HTERT RPE-1 (cell line): ENCODE results near the gene HOXB13.

ENCODE experiments used
- in situ Hi-C: fragments of 300-500 bp; cut with MboI; formaldehyde crosslinking; loops from 4 replicates; pipeline ENCODE4 v1.14.3; 2020; ENCODE audit warnings: low sequenced_read_pairs

HOXB13 gene

DNA sequence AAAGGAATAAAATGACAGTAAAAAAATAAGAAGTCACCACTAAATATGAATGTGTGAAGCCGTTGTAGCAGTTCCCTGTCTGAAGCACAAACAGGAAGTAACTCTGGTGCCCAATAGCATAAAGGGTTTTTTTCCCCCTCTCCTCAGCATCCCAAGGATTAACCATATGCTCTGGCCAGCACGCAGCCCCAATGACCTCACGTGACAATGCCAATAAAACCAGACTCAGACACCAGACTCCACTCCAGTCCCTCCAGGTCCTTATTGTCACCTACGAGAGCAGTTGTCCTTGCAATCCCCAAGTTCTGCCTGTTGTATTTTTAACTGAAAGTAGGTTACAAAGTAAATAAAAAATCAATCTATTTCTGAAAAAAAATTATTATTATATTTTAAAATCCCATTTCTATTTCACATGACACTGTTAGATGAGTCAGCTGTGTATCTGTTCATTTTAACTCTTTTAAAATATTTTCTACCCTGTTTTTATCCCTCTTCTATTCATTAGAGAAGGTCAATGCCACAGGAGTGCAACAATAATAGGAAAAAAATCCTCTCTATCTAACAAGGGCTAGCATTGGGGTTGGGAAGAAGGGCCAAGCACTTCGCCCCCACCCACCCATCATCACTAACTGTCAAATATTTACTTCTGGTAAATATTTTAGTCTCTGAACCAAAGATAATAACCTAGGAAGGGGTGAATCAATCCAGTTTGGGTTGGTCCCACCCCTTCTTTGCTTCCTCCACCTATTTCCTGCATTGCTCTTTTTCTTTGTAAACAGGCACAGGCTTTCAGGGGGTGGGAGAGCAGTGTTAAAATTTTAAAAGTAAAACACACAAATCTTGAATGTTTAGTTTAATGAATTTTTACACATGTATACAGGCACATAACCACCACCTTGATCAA is 12.8 kb downstream of the HOXB13 start:
- in situ Hi-C loops = no loop called here

DNA sequence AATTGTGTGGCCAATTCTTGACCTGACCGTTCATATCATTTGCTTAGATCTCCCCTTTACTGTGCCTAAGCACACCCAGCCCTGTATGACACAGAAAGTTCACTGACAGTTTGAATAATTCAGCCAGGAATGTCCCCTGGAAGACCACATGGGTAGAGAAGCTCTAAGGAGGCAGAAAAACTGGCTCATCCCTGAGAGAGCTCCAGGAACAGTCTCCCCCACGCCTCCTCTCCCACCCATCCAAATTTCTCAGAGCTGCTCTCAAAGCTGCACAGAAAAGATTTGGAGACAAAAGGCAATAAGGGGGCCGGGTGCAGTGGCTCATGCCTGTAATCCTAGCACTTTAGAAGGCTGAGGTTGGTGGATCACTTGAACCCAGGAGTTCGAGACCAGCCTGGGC is 17.4 kb downstream of the HOXB13 start:
- in situ Hi-C loops = no loop called here

DNA sequence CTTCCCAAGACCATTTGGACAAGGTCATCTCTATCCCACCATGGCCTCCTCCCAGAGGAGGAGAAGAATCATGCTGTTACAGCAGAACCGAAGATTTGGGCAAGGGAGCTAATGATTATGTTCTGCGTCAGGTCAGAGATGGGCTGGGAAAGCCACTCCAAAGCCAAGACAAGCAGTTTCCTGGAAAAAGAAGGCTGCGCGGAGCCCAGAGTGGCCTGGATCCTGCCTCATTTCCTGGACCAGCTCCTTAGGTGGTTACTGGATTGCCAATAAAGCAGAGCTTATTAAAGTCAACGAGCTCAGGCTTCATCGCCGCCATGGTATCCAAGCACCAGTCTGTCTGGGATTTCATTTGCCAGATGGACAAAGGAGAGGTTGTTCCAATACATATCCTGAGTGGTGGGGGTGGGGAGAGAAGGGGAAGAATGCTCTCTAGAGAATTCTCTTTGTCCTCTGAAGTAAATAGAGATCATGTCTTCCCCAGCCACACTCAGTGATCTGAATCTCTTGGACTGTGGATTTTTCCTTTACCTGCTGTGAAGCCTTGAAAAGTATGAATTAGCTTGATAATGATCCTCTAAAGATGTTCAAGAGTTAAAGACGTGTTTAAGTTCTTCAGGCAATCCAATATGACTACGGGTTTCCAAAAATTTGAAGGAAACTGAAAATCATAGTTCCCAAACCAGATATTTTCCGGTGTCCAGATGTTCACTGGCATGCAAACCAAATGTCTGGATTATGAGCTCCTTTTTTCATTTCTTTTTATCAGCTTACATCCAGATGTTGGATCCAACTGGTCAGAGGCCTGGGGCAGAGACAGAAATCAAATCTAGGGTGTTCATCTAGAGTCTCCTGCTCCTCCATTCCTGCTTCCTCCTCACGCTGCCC is 23.9 kb downstream of the HOXB13 start:
- in situ Hi-C loops = no loop called here

DNA sequence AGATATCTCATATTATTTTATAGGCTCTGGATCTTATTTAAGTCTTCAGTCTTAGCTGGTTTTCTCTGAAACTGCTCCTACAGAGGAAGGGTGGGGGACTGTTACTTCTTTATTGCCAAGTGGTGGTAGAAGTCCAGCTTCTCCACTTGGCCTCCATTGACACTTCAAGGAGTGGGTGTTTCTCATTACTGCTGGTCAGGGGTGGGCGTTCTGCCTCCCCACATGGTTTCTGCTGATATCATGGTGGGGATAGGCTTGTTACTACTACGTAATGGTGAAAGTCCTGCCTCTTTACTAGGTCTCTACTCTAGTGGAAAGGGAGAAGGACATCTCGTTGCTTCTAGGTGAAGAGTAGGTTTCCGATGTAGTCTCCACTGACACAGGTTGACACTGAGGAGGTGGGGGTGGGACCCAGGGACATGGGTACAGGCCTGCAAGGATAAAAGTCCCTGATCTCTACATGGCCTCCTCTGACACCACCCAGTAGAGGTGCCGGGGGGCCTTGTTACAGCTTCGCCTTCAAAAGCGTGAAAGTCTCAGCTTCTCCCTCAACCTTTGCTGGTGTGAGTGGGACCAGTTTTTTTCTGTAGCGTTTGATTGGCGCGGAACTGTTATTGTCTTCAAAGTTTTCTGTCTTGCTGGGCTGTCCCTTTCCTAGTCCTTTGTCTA is 26.6 kb downstream of the HOXB13 start:
- in situ Hi-C loops = no loop called here

DNA sequence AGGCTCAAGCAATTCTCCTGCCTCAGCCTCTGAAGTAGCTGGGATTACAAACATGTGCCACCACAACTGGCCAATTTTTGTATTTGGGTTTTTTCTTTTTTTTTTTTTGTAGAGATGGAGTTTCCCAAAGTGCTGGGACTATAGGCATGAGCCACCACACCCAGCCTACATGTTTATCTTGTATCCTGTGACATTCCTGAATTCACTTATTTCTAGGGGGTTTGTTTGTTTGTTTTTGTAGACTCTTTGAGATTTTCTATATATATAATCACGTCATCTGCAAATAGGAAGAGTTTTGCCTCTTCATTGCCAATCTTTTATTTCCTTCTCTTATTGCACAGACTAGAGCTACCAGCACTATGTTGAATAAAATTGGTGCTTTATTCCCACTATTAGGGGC is 35.4 kb downstream of the HOXB13 start:
- in situ Hi-C loops = no loop called here

DNA sequence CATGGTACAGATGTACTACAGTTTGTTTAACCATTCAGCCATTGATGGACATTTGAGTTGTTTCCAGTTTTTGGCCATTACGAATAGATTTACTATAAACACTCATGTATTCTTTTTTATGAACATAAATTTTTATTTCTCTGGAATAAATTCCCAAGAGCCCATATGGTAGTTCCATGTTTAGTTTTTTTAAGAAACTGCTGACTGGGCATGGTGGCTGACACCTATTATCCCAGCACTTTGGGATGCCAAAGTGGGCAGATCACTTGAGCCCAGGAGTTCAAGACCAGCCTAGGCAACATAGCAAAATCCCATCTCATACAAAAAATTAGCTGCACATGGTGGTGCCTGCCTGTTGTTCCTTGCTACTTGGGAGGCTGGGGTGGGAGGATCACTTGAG is 36.5 kb downstream of the HOXB13 start:
- in situ Hi-C loops = no loop called here

DNA sequence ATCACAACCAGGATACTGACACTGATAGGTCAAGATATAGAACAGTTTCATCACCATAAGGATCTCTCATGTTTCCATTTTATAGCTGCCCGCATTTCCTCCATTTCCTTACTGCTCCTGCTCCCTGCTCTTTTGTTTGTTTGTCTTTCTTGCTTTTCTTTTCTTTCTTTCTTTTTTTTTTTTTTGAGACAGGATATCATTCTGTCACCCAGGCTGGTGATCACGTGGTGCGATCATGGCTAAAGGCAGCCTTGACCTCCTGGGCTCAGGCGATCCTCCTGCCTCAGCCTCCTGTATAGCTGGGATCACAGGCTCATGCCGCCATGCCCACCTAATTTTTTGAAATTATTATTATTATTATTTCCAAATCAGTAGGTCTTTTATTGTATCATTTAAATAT is 37.9 kb downstream of the HOXB13 start:
- in situ Hi-C loops = no loop called here

DNA sequence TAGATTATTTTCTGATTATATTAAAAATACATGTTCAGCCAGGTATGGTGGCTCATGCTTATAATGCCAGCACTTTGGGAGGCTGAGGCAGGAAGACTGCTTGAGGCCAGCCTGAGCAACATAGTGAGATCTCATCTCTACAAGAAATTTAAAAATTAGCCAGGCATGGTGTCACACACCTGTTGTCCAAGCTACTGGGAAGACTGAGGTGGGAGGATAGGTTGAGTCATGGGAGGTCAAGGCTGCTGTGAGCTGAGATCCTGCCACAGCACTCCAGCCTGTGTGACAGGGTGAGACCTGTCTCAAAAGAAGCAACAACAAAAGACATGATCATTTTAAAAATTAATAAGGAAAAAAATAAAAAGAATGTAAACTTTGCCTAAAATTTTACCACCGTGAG is 46.9 kb downstream of the HOXB13 start:
- in situ Hi-C loops = no loop called here

DNA sequence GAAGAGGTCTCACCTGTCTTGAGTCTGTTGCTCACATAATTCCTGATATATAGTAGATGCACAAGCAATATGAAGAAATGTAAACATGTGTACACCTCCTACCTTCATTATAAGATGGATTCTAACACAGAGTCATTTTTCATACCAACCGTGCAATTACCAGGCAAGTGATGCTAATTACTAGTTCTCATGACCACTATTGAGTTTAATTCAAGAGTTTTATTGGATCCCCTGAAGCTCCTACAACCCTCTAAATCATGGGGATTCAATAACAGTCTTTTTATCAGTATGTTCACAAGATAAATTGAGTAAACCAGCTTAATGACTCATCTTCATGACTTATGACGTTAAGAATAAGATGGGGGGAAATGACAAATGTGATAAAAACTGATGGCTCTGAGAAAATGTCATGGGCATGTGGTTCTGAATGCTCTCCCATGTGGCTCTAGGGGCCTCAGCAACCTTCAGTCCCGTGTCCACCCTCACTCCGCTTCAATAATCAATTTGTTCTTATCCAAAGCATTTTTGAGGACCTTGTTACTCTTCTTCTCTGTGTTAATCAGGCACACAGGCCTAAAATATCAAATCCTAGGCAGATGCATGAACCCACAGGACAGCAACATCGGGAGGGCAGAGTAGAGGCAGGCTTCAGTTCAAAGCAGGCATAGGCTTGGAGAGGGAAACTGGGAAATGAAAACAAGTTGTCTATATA is 49.0 kb downstream of the HOXB13 start:
- in situ Hi-C loops = no loop called here

DNA sequence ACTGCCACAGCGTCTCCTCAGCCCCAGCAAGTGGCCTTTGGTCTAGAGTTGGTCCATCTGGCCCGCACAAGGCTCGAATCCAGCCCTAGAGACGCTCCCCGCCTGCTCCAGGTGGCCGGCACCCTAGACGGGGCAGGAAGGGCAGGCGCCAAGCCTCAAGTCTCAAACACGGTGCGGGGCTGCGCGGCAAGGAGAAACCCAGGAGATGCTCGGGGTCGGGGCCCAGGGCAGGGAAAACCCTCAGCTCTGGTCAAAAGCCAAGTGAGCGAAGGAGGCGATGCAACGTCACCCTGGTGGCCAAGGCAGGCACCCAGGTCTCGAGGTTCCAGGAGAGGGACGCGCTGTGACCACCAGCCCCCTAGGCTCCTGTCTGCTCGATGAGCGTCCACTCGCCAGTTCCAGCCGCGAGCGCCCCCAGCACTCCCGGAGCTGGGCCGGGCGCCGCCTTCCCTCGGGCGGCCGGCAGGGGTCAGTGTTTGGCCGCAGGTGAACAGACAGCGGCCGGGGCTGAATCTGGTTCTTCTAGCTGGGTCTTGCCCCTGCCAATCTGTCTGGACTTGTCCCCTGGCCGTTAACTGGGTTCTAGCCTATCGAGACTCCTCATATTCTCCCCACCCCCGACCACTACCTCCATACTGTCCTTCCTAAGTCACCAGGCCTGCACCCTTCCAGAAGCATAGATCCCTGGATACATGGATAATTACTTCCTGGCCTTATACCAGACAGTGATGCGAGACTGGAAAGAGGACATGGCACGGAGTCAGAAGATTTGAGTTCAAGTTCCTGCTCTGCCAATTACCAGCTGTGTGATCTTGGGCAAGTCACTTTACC is 50.2 kb downstream of the HOXB13 start:
- in situ Hi-C loops = no loop called here

DNA sequence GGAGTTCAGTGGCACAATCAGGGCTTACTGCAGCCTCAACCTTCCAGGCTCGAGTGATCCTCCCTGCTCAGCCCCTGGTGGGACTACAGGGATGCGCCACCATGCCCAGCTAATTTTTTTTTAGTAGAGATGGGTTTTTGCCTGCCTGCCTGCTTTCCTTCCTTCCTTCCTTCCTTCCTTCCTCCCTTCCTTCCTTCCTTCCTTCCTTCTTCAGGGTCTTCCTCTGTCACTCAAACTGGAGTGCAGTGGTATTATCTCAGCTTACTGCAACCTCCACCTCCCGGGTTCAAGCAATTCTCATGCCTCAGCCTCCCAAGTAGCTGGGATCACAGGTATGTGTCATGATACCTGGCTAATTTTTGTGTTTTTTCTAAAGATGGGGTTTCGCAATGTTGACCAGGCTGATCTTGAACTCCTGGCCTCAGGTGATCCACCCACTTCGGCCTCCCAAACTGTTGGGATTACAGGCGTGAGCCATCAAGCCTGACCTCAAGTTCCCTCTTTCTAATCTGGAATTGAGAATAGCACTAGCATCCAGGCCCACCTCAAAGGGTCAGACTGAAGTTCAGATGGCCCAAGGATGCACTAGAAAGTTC is 51.5 kb downstream of the HOXB13 start:
- in situ Hi-C loops = no loop called here
